ENCODE results near the gene ELMO1. TPM values are rescaled to one million over a fixed set of nuclear protein-coding genes. Genes with fewer than 3 reads are reported as not detected.

ELMO1 gene
- total and polyA plus RNA-seq, 9 donors, result 8.9 to 48.9 (median 28.0) TPM

DNA sequence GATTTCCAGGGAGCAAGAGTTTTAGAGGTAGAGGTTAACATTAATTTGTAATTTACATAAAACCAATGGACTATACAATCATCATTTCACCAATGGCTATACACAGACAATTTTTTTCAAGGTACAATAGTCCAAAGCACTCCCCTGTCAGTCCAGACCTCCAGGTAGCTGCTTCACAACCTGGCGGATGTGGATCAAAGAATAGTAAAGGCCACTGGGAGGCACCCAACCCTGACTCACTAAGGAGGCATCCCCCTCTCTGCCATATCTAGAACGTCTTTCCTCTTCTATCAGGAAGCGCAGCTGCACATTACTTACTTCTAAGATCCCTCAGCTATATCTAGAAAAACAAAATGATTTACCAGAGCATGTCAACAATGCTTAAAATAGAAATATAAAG, 506.6 kb downstream of the ELMO1 start:
- H3K4me3 ChIP-seq, result no peak overlapping the region
- H3K27ac ChIP-seq, result no peak overlapping the region
- no peaks in the 10 kb centered on the region for H3K27me3 ChIP-seq
- intact Hi-C loops (cut with DNase I), result no loop called here
- no peaks in the 10 kb centered on the region for H3K36me3 ChIP-seq
- H3K9me3 ChIP-seq, result no peaks in the 10 kb centered on the region
- TF ChIP-seq EP300 (IDR thresholded peaks at IDR 0.05), result no peak
- no peak for DNase-seq
- no peaks in the 10 kb centered on the region for H3K4me1 ChIP-seq (ENCODE audit: insufficient read depth)
- WGBS, 3 donors, result 34 to 49% (median 38%) methylated on average over 3 of the region's 3 CpGs

DNA sequence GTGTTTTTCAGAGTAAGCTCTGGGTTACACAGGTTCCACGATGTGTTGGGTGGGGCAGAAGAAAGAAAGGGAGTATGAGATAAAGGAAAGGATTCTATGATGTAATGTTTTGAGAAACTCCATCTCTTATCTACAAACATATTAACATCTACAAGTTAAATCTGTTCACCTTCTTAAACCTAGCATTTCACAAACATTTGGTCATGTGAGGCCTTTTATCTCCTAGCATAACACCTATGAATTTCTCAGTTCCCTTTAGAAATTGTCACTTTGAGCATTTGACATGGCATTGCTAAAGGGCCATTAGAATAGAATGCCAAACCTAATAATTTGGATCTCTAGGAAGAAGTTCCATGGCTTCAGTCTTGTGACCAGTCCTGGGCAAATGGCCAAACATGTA, 507.3 kb downstream of the ELMO1 start:
- intact Hi-C loops (cut with DNase I), result no loop called here
- TF ChIP-seq EP300 (IDR thresholded peaks at IDR 0.05) (no peak), POLR2A (IDR thresholded peaks at IDR 0.05) (no peak)
- TF ChIP-seq, protein P1, sequence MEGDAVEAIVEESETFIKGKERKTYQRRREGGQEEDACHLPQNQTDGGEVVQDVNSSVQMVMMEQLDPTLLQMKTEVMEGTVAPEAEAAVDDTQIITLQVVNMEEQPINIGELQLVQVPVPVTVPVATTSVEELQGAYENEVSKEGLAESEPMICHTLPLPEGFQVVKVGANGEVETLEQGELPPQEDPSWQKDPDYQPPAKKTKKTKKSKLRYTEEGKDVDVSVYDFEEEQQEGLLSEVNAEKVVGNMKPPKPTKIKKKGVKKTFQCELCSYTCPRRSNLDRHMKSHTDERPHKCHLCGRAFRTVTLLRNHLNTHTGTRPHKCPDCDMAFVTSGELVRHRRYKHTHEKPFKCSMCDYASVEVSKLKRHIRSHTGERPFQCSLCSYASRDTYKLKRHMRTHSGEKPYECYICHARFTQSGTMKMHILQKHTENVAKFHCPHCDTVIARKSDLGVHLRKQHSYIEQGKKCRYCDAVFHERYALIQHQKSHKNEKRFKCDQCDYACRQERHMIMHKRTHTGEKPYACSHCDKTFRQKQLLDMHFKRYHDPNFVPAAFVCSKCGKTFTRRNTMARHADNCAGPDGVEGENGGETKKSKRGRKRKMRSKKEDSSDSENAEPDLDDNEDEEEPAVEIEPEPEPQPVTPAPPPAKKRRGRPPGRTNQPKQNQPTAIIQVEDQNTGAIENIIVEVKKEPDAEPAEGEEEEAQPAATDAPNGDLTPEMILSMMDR (IDR thresholded peaks at IDR 0.05), result no peak
- Histone ChIP-seq H3K4me1 (ENCODE audit: insufficient read depth) (no peaks in the 10 kb centered on the region), H3K27me3 (no peaks in the 10 kb centered on the region), H3K4me3 (no peak overlapping the region), H3K9me3 (no peaks in the 10 kb centered on the region), H3K27ac (no peak overlapping the region), H3K36me3 (no peaks in the 10 kb centered on the region)
- no peak for DNase-seq
- WGBS, 3 donors, result 45 to 72% (median 61%) methylated on average over 1 of the region's 1 CpG

DNA sequence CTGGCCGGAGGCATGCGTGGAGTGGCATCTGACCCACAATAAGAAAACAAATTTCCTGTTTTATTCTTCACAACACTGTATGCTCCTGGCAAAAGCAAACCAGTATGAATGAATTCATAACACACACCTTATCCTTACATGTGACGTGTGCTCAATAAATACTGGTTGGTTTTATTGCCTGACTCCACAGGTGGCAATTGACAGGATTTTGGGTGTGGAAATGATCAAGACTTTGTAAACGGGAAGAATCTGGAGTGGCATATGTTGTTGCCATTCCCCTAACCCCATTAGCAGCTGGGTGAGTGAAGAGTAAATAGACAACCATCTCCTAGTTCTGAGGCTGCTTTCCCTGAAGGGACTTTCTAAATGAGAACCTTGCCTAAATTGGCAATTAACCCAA, 508.8 kb downstream of the ELMO1 start:
- no peak overlapping the region for H3K4me3 ChIP-seq
- no peaks in the 10 kb centered on the region for H3K4me1 ChIP-seq (ENCODE audit: insufficient read depth)
- intact Hi-C loops (cut with DNase I), result no loop called here
- no peaks in the 10 kb centered on the region for H3K27me3 ChIP-seq
- DNase-seq, result no peak
- 86 to 98% (median 97%) methylated on average over 4 of the region's 4 CpGs for WGBS, 3 donors
- TF ChIP-seq, protein P1 (IDR thresholded peaks at IDR 0.05), result no peak
- TF ChIP-seq EP300 (IDR thresholded peaks at IDR 0.05) (no peak), POLR2A (IDR thresholded peaks at IDR 0.05) (no peak)
- no peaks in the 10 kb centered on the region for H3K9me3 ChIP-seq
- no peak overlapping the region for H3K27ac ChIP-seq
- no peaks in the 10 kb centered on the region for H3K36me3 ChIP-seq

DNA sequence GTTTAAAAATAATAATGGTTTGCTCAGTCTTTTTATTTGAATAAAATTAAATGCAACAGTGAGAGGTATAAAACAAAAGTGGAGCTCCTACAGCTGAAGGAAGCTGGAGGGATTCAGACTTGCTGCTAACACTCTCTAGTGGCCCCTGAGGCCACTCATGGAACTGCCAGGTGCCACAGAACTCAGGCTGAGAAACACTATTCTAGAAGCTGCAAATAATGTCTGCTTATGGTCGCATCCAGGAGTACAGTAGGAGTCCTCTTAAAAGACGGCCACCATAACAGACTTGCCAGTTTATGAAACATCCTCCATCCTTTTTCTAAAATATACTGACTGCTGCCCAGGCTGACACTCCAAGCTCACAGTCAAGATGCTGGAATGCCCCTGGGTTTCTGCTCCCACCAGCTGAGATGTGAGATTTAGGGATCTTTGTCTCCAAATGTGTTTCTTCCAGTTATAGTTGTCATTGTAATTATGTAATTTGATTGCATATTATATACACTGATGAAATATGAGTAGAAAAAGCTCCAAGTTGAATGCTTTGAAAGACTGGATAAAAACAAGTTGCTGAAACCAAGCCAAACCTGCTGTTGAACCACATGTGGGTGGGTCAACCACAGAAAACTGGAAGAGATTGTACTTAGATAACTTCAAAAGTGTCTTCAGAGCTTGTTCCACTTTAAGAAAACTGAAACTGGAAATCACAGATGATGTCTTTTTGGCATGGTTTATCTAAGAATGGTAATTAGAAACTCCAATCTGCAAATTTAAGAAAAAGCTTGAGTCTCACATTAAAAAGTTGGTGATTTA, 510.7 kb downstream of the ELMO1 start:
- no peaks in the 10 kb centered on the region for H3K27me3 ChIP-seq
- TF ChIP-seq POLR2A (IDR thresholded peaks at IDR 0.05) (no peak), EP300 (IDR thresholded peaks at IDR 0.05) (no peak)
- TF ChIP-seq, protein P1 (IDR thresholded peaks at IDR 0.05), result no peak
- no peaks in the 10 kb centered on the region for H3K4me1 ChIP-seq (ENCODE audit: insufficient read depth)
- H3K36me3 ChIP-seq, result no peaks in the 10 kb centered on the region
- no peaks in the 10 kb centered on the region for H3K9me3 ChIP-seq
- WGBS, 3 donors, result 94 to 98% (median 96%) methylated on average over 2 of the region's 2 CpGs
- H3K4me3 ChIP-seq, result no peak overlapping the region
- DNase-seq, result no peak
- H3K27ac ChIP-seq, result no peak overlapping the region
- intact Hi-C loops (cut with DNase I), result no loop called here

DNA sequence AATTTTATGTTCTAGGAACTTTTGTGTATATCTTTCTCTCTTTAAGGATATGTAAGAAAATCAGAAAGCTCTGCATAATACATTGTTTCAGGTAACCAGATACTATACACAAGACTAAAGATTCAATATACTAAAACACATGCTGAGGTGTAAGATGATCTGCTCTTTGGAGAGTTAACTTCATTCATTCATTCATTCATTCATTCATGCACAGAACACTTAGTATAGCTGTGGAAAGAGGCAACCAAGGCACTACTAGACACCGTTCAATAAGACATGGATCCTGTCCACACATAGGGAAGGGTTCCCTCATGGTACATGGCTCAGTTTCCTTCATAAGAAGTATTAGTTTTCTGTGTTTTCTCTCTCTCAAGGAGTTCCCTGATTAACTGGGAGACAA, 516.8 kb downstream of the ELMO1 start:
- no peak for DNase-seq
- H3K9me3 ChIP-seq, result no peaks in the 10 kb centered on the region
- no peaks in the 10 kb centered on the region for H3K4me1 ChIP-seq (ENCODE audit: insufficient read depth)
- no peaks in the 10 kb centered on the region for H3K27me3 ChIP-seq
- no peak for TF ChIP-seq POLR2A (IDR thresholded peaks at IDR 0.05)
- no peak for TF ChIP-seq EP300 (IDR thresholded peaks at IDR 0.05)
- TF ChIP-seq, protein P1 (IDR thresholded peaks at IDR 0.05), result no peak
- 92 to 96% (median 95%) methylated on average over 1 of the region's 1 CpG for WGBS, 3 donors
- intact Hi-C loops (cut with DNase I), result no loop called here
- H3K4me3 ChIP-seq, result no peak overlapping the region
- no peak overlapping the region for H3K27ac ChIP-seq
- no peaks in the 10 kb centered on the region for H3K36me3 ChIP-seq

All from ovary (tissue), 9 donors.